MM.1S (cell line): ENCODE measurements around the gene SH3TC1.
A peak's percentile ranks its signal among the peaks of the same experiment; 100 is the strongest.

Experiments used
- DNase-seq: peaks from one replicate; pipeline ENCODE4 v3.0.0-alpha.2; 2015
- H2AFZ ChIP-seq: fragments of 300-600 bp; sonication (generic); 2 replicates; pipeline ENCODE4 v1.6.0; 2016; ENCODE audit warnings: antibody characterized with exemption, low read length
- H3F3A ChIP-seq: fragments of 300-600 bp; sonication (generic); 2 replicates; pipeline ENCODE4 v1.6.1; 2016; ENCODE audit warnings: mild to moderate bottlenecking, antibody characterized with exemption, low read length, moderate library complexity, mixed read lengths; ENCODE audit not compliant: insufficient read depth
- H3K27ac ChIP-seq: fragments of 300-600 bp; sonication (generic); 2 replicates; pipeline ENCODE4 v1.5.1; 2016; ENCODE audit warnings: mild to moderate bottlenecking, low read length
- H3K27me3 ChIP-seq: fragments of 300-600 bp; sonication (generic); replicated peaks from 2 replicates; pipeline ENCODE4 v1.6.0; 2016; ENCODE audit warnings: low read length; ENCODE audit not compliant: insufficient read depth
- H3K36me3 ChIP-seq: fragments of 300-600 bp; sonication (generic); replicated peaks from 2 replicates; pipeline ENCODE4 v1.6.1; 2016; ENCODE audit warnings: mild to moderate bottlenecking, low read length, mixed read lengths; ENCODE audit not compliant: insufficient read depth
- H3K4me1 ChIP-seq: fragments of 300-600 bp; sonication (generic); 2 replicates; pipeline ENCODE4 v1.6.1; 2016; ENCODE audit warnings: low read length, mixed read lengths
- H3K4me2 ChIP-seq: fragments of 300-600 bp; sonication (generic); 2 replicates; pipeline ENCODE4 v1.6.0; 2016; ENCODE audit warnings: low read depth, low read length
- H3K4me3 ChIP-seq: fragments of 300-600 bp; sonication (generic); 2 replicates; pipeline ENCODE4 v1.5.1; 2016; ENCODE audit warnings: low read length, mixed read lengths
- H3K79me2 ChIP-seq: fragments of 300-600 bp; sonication (generic); 2 replicates; pipeline ENCODE4 v1.6.1; 2016; ENCODE audit warnings: mixed run types, low read length, mixed read lengths
- H3K9ac ChIP-seq: fragments of 300-600 bp; sonication (generic); 2 replicates; pipeline ENCODE4 v1.6.1; 2016; ENCODE audit warnings: low read length, mixed read lengths
- H3K9me2 ChIP-seq: fragments of 300-600 bp; sonication (generic); replicated peaks from 2 replicates; pipeline ENCODE4 v1.6.1; 2016; ENCODE audit warnings: mild to moderate bottlenecking, low read length, mixed read lengths; ENCODE audit not compliant: insufficient read depth
- H3K9me3 ChIP-seq: fragments of 300-600 bp; sonication (generic); replicated peaks from 2 replicates; pipeline ENCODE4 v1.6.1; 2016; ENCODE audit warnings: mild to moderate bottlenecking, low read length, mixed read lengths; ENCODE audit not compliant: insufficient read depth
- H4K20me1 ChIP-seq: fragments of 300-600 bp; sonication (generic); 2 replicates; pipeline ENCODE4 v1.6.1; 2016; ENCODE audit warnings: mild to moderate bottlenecking, low read length, moderate library complexity, mixed read lengths; ENCODE audit not compliant: insufficient read depth
- CTCF ChIP-seq: fragments of 300-600 bp; sonication (generic); IDR thresholded peaks from 2 replicates; pipeline ENCODE4 v1.5.1; 2016; ENCODE audit warnings: antibody characterized with exemption, low read length, mixed read lengths
- EZH2 ChIP-seq: fragments of 300-600 bp; sonication (generic); optimal IDR thresholded peaks from 2 replicates; pipeline ENCODE3; 2017; ENCODE audit warnings: low read depth, mild to moderate bottlenecking, antibody characterized with exemption, low read length, mixed read lengths
- EZH2phosphoT487 ChIP-seq: fragments of 300-600 bp; sonication (generic); IDR thresholded peaks from 2 replicates; pipeline ENCODE4 v1.6.1; 2018; ENCODE audit warnings: antibody characterized with exemption, low read length

The SH3TC1 gene

GRCh38 chr4:8198906-8199593 is at the start of gene SH3TC1:
SH3TC1 (plus strand) TSS chr4:8199290; CDS start chr4:8205195, 5,905 bp downstream.
- Histone ChIP-seq H3K79me2 (no peaks in the 10 kb centered on the region), H3K9me3 (no peaks in the 10 kb centered on the region), H3K9ac (peak within 1 kb of the TSS; percentile 57), H3K9me2 (no peaks in the 10 kb centered on the region), H3K4me3 (peak within 1 kb of the TSS; percentile 61), H3K27ac (peak within 1 kb of the TSS; percentile 37; the same call in 1 of the 2 replicates), H3K27me3 (peaks cover 22% of the 10 kb centered on the region), H3K36me3 (no peaks in the 10 kb centered on the region), H2AFZ (peak within 1 kb of the TSS; percentile 80), H3K4me1 (peaks cover 6% of the 10 kb centered on the region), H3K4me2 (peak within 1 kb of the TSS; percentile 90), H4K20me1 (no peaks in the 10 kb centered on the region), H3F3A (no peaks in the 10 kb centered on the region)
- no peak for TF ChIP-seq EZH2phosphoT487
- TF ChIP-seq CTCF, result no peak
- no peak for TF ChIP-seq EZH2
- DNase-seq, result peak; percentile 68

GRCh38 chr4:8149664-8150063 is 49.4 kb upstream of the SH3TC1 start:
- H3K9me2 ChIP-seq, result no peaks in the 10 kb centered on the region
- H4K20me1 ChIP-seq, result no peaks in the 10 kb centered on the region
- H3K9me3 ChIP-seq, result no peaks in the 10 kb centered on the region
- no peak overlapping the region for H3K9ac ChIP-seq
- H3K79me2 ChIP-seq, result no peaks in the 10 kb centered on the region
- H3K4me3 ChIP-seq, result no peak overlapping the region
- no peak overlapping the region for H2AFZ ChIP-seq
- TF ChIP-seq EZH2phosphoT487 (no peak), CTCF (no peak), EZH2 (no peak)
- no peaks in the 10 kb centered on the region for H3K36me3 ChIP-seq
- H3K27me3 ChIP-seq, result peaks cover 94% of the 10 kb centered on the region
- H3K27ac ChIP-seq, result no peak overlapping the region
- no peak for DNase-seq
- no peaks in the 10 kb centered on the region for H3K4me1 ChIP-seq
- no peaks in the 10 kb centered on the region for H3F3A ChIP-seq
- no peak overlapping the region for H3K4me2 ChIP-seq

- no peaks in the 10 kb centered on the region for H3F3A ChIP-seq
- no peaks in the 10 kb centered on the region for H3K4me1 ChIP-seq
- no peaks in the 10 kb centered on the region for H3K9me2 ChIP-seq
- no peaks in the 10 kb centered on the region for H3K79me2 ChIP-seq
- DNase-seq, result no peak
- H3K4me2 ChIP-seq, result no peak overlapping the region
- H3K27me3 ChIP-seq, result peaks cover 94% of the 10 kb centered on the region
- no peak overlapping the region for H2AFZ ChIP-seq
- no peak overlapping the region for H3K4me3 ChIP-seq
- no peaks in the 10 kb centered on the region for H3K9me3 ChIP-seq
- no peak overlapping the region for H3K9ac ChIP-seq
- no peaks in the 10 kb centered on the region for H3K36me3 ChIP-seq
- H3K27ac ChIP-seq, result no peak overlapping the region
- TF ChIP-seq EZH2phosphoT487, result no peak
- H4K20me1 ChIP-seq, result no peaks in the 10 kb centered on the region
Measured at GRCh38 chr4:8150152-8151090, 48.7 kb upstream of the SH3TC1 start.
